22Rv1 (cell line): ENCODE results near the gene TAOK2.
"Not testable (repeated sequence)": the region's sequence is repeated elsewhere in the genome, so short reads cannot be mapped to it uniquely, and the experiment has no call there.

Source experiments
- H3K27ac ChIP-seq: fragments of 450-650 bp; 2 replicates; pipeline ENCODE4 v1.5.1; 2017
- ZFX ChIP-seq: fragments of 450-650 bp; IDR thresholded peaks from 2 replicates; pipeline ENCODE4 v1.6.1; 2017; ENCODE audit warnings: antibody characterized with exemption, borderline replicate concordance
- TF ChIP-seq, protein P1 (sequence below): fragments of 450-650 bp; IDR thresholded peaks from 2 replicates; pipeline ENCODE4 v1.5.1; 2017; ENCODE audit warnings: mild to moderate bottlenecking

Gene TAOK2

GRCh38 chr16:29973384-29974246 lies at the start of gene TAOK2:
Gene TAOK2 (plus strand): TSS chr16:29973868. CDS start chr16:29977773, 3,905 bp downstream.
- H3K27ac ChIP-seq: peak within 1 kb of the TSS; percentile 84
- TF ChIP-seq ZFX: no peak
- TF ChIP-seq, protein P1, sequence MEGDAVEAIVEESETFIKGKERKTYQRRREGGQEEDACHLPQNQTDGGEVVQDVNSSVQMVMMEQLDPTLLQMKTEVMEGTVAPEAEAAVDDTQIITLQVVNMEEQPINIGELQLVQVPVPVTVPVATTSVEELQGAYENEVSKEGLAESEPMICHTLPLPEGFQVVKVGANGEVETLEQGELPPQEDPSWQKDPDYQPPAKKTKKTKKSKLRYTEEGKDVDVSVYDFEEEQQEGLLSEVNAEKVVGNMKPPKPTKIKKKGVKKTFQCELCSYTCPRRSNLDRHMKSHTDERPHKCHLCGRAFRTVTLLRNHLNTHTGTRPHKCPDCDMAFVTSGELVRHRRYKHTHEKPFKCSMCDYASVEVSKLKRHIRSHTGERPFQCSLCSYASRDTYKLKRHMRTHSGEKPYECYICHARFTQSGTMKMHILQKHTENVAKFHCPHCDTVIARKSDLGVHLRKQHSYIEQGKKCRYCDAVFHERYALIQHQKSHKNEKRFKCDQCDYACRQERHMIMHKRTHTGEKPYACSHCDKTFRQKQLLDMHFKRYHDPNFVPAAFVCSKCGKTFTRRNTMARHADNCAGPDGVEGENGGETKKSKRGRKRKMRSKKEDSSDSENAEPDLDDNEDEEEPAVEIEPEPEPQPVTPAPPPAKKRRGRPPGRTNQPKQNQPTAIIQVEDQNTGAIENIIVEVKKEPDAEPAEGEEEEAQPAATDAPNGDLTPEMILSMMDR: no peak

DNA sequence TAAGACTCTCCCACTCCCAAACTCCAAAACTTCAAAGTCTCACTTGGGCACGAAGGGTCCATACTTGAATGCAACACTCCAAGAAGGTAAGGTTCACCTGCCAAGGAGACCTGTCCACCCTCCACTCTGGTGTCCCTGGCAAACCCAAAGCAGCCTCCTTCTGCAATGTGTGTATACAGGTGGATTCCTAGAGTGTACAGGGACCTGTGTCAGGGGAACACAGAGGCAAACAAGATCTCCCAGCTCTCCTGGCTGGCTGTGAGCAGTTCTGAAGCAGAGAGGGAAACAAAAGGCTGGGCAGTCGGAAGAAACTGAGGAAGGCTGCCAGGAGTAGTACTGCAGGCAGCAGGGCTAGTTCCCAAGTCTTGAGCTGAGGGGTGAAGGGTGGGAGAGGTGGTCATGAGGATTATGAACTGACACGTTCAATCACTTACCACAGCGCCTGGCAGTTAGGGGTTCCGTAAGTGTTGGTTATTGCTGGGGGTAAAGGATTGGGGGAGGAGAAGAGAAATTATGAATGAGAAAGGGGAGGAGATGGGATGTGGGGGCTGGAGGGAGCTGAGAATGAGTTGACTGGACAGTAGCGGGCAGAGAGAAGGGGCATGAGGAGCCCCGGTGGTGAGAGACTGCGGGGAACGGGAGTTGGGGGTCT lies 48.4 kb upstream of the TAOK2 start:
- TF ChIP-seq, protein P1: no peak
- TF ChIP-seq ZFX: no peak
- H3K27ac ChIP-seq: peak overlapping the region; percentile 83

GRCh38 chr16:29925781-29926710 lies 47.6 kb upstream of the TAOK2 start, which contains the start of gene KCTD13:
Gene KCTD13 (minus strand): TSS chr16:29926226. CDS start chr16:29926033, 193 bp downstream.
- H3K27ac ChIP-seq: peak within 1 kb of the TSS; percentile 83
- TF ChIP-seq, protein P1: no peak
- no peak for TF ChIP-seq ZFX

DNA sequence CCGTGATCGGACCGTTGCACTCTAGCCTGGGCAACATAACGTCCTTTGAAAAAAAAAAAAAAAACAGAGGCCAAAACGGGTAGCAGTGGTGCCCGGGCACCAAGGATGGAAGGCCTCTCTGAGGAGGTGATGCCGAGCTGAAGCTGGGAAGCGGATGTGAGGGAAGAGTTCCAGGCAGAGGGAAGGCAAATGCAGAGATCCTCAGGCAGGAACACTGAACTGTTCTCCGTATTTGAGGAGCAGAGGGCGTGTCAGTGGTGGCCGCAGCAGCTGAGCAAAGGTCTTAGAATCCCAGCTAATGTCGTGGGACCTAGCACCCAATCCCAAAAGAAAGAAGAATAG lies 47.0 kb upstream of the TAOK2 start:
- TF ChIP-seq, protein P1: no peak
- TF ChIP-seq ZFX: no peak
- peak overlapping the region; percentile 83 for H3K27ac ChIP-seq

DNA sequence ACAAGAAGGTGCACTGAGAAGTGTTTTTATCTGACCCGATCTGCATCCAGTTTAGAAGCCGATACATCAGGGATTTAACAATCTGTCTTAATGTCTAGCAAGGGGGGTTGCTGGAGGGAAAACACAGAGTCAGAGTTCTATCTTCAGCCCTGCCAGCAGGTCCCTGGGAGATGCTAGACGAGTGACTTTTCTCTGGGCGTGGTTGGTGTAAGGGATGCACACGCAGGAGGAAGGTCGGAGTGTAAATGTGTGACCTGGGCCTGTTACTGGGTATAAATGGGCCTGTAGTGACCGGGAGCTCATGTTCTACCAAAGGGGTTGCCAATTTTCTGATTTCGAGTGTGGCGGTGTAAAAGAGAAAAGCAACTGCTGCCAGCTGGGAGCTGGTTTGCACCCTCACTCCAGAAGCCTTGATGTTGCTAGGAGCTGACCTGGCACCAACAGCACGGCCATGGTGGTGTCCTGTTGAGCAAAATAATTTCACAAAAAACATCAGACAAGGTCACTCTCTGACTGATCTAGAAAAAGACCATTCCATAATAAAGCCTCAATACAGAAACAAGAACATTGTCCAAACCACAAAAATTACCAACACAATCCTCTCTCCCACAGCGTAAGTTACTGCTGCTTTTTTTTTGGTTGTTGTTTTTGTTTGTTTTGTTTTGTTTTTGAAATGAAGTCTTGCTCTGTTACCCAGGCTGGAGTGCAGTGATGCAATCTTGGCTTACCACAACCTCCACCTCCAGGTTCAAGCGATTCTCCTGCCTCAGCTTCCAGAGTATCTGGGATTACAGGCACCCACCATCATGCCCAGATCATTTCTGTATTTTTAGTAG lies 46.4 kb upstream of the TAOK2 start:
- H3K27ac ChIP-seq: peak overlapping the region; percentile 83
- no peak for TF ChIP-seq ZFX
- TF ChIP-seq, protein P1: no peak

GRCh38 chr16:29931750-29932149 lies 41.9 kb upstream of the TAOK2 start:
- H3K27ac ChIP-seq: not testable (repeated sequence)

DNA sequence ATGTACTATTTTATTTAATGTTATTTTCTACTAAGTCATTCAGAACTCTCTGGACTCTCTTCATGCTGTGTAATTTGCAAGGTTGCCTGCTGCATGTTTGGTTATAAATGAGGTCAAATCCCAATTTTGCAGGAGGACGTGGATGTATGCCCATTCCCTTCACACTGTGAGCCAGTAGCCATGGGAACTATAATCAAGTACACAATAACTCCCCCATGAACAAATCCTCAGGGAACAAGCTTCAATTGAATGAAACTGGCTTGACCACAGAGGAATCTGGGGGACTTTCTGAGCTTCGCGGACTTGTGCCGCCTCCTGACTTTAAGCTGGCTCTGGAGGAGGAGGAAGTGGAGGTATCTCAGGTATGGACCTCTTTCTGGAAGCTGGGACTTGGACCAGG lies 33.0 kb upstream of the TAOK2 start:
- no peak overlapping the region for H3K27ac ChIP-seq
- no peak for TF ChIP-seq ZFX
- TF ChIP-seq, protein P1: no peak
